Ishikawa (cell line): ENCODE measurements around the gene TXNDC5.

Experiments used
- CEBPB ChIP-seq: IDR thresholded peaks from 2 replicates; pipeline ENCODE4 v1.6.1; 2012
- CREB1 ChIP-seq: IDR thresholded peaks from 2 replicates; pipeline ENCODE4 v1.6.1; 2012; ENCODE audit warnings: low read depth
- EGR1 ChIP-seq: IDR thresholded peaks from 2 replicates; pipeline ENCODE4 v1.6.1; 2012
- EP300 ChIP-seq: IDR thresholded peaks from 2 replicates; pipeline ENCODE4 v1.6.1; 2012; ENCODE audit warnings: borderline replicate concordance
- FOXM1 ChIP-seq: IDR thresholded peaks from 2 replicates; pipeline ENCODE4 v1.6.1; 2012; ENCODE audit warnings: low read depth, borderline replicate concordance
- MAX ChIP-seq: IDR thresholded peaks from 2 replicates; pipeline ENCODE4 v1.6.1; 2012
- NFIC ChIP-seq: IDR thresholded peaks from 2 replicates; pipeline ENCODE4 v1.6.1; 2012
- RAD21 ChIP-seq: IDR thresholded peaks from 2 replicates; pipeline ENCODE4 v1.6.1; 2012; ENCODE audit warnings: low read depth
- TAF1 ChIP-seq: IDR thresholded peaks from 2 replicates; pipeline ENCODE4 v1.6.1; 2012; ENCODE audit warnings: low read depth, mild to moderate bottlenecking
- TCF12 ChIP-seq: IDR thresholded peaks from 2 replicates; pipeline ENCODE4 v1.6.1; 2012; ENCODE audit warnings: low read depth
- TEAD4 ChIP-seq: IDR thresholded peaks from 2 replicates; pipeline ENCODE4 v1.6.1; 2012
- USF1 ChIP-seq: IDR thresholded peaks from 2 replicates; pipeline ENCODE4 v1.6.1; 2012
- YY1 ChIP-seq: IDR thresholded peaks from 2 replicates; pipeline ENCODE4 v1.6.1; 2012; ENCODE audit warnings: low read depth
- ZBTB7A ChIP-seq: IDR thresholded peaks from 2 replicates; pipeline ENCODE4 v1.6.1; 2012; ENCODE audit warnings: low read depth
- TF ChIP-seq, protein P1 (sequence below): IDR thresholded peaks from 2 replicates; pipeline ENCODE4 v1.6.1; 2012; ENCODE audit warnings: low read depth, mild to moderate bottlenecking

The TXNDC5 gene

GRCh38 chr6:7906741-7907140, 3.8 kb downstream of the TXNDC5 start:
- TF ChIP-seq CEBPB (no peak), TEAD4 (no peak), RAD21 (no peak), EP300 (no peak), NFIC (no peak), EGR1 (no peak), TAF1 (no peak), USF1 (no peak), FOXM1 (no peak), ZBTB7A (no peak), YY1 (no peak), TCF12 (no peak), CREB1 (no peak), MAX (no peak)
- TF ChIP-seq, protein P1, sequence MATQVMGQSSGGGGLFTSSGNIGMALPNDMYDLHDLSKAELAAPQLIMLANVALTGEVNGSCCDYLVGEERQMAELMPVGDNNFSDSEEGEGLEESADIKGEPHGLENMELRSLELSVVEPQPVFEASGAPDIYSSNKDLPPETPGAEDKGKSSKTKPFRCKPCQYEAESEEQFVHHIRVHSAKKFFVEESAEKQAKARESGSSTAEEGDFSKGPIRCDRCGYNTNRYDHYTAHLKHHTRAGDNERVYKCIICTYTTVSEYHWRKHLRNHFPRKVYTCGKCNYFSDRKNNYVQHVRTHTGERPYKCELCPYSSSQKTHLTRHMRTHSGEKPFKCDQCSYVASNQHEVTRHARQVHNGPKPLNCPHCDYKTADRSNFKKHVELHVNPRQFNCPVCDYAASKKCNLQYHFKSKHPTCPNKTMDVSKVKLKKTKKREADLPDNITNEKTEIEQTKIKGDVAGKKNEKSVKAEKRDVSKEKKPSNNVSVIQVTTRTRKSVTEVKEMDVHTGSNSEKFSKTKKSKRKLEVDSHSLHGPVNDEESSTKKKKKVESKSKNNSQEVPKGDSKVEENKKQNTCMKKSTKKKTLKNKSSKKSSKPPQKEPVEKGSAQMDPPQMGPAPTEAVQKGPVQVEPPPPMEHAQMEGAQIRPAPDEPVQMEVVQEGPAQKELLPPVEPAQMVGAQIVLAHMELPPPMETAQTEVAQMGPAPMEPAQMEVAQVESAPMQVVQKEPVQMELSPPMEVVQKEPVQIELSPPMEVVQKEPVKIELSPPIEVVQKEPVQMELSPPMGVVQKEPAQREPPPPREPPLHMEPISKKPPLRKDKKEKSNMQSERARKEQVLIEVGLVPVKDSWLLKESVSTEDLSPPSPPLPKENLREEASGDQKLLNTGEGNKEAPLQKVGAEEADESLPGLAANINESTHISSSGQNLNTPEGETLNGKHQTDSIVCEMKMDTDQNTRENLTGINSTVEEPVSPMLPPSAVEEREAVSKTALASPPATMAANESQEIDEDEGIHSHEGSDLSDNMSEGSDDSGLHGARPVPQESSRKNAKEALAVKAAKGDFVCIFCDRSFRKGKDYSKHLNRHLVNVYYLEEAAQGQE = no peak

DNA sequence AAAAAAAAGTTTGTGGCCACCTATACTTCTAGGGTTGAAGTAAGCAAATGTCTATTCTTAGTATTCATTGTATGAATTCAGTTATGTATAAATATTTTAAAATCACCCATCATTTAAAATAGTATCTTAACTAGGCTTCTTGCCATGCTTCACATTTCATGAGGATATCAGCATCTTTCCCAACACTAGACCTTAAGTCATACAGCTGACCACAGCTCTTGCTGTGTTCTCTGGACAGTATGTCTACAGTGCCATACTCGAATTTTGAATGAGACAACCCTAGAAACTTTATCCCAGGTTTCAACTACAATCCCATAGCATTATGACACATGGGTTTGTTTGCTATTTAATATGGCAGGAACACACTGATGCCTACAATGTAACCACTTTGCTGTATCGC, 5.2 kb downstream of the TXNDC5 start:
- TF ChIP-seq, protein P1 = no peak

DNA sequence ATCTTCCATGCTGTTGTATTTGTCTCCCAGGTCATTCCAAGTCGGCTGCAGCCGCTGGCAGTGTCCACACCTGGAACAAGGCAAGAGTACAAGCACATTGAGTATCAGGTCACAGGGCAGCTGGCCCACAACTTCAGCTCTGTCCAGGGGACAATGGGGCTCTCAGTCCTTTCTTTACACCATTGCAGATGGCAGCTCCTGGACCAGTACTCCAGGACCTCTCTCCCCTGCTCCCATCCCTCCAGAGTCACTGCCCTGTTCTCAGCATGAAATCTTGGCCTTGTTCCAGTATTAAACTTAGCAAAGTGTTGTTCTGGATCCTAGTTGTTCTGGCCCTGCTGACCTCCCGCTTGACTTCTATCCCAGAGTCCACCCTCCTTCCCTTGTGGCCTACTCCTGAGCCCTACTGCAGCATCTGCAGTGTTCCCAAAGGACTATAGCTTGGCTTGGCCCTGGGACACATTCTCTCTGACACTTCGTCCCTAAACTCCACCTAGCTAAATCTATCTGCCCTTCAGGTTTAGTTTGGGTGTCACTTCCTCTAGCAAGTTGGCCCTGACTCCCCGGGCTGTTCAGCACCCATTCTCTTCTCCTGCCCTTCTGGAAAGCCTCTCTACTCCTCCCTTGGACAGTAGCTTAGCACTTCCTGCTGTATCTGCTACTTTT, 5.8 kb downstream of the TXNDC5 start:
- TF ChIP-seq YY1 (no peak), TAF1 (no peak), EGR1 (no peak), CREB1 (no peak), RAD21 (no peak), MAX (no peak), EP300 (no peak), CEBPB (no peak), FOXM1 (no peak), USF1 (no peak), ZBTB7A (no peak), NFIC (no peak), TEAD4 (no peak), TCF12 (no peak)
- TF ChIP-seq, protein P1 = no peak

DNA sequence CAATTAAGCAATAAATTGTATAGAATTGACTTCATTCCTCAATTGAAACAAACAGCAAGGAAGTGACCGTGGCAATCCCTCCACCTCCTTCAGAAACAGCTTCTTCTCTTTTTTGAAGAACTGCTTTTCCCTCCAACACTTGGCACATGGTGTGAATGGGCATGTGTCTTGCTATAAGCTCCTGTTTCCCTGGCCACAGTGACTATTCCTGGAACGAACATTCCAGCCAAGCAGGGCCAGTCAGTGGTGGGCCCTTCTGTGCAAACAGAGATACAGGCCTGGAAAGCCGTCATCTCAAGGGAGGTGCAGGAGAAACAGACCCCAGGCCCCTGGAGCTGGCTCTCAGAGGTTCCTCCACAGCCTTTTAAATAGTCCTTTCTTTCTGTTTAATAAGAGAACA, 6.9 kb downstream of the TXNDC5 start:
- TF ChIP-seq MAX (no peak), YY1 (no peak), ZBTB7A (no peak), TAF1 (no peak), FOXM1 (no peak)

- TF ChIP-seq TEAD4 (no peak), ZBTB7A (no peak), TCF12 (no peak), CEBPB (no peak), USF1 (no peak), CREB1 (no peak), MAX (no peak), EP300 (no peak), FOXM1 (no peak), EGR1 (no peak), RAD21 (no peak), TAF1 (no peak), YY1 (no peak), NFIC (no peak)
- TF ChIP-seq, protein P1 = no peak
These were observed 7.7 kb downstream of the TXNDC5 start for GRCh38 chr6:7902867-7903266.
